Activated CD4-positive, alpha-beta T cell treated with anti-CD3 and anti-CD28 coated beads for 36 hours (primary cell): ENCODE measurements around the gene IYD. TPM values are rescaled to one million over a fixed set of nuclear protein-coding genes. Genes with fewer than 3 reads are reported as not detected.
"Not testable (repeated sequence)": the region's sequence is repeated elsewhere in the genome, so short reads cannot be mapped to it uniquely, and the experiment has no call there.

Experiments
- ATAC-seq: fragments of 200-7000 bp; cut with Tn5 transposase; one replicate; pipeline ENCODE4 v1.10.0; 2021; ENCODE audit warnings: mild to moderate bottlenecking, moderate library complexity
- CTCF ChIA-PET: fragments of 350-600 bp; sonication (Branson Sonifier 250); formaldehyde crosslinking; loops from one replicate; lab custom pipeline; 2021; ENCODE audit warnings: antibody characterized with exemption; lab: Charles Lee
- POLR2A ChIA-PET: fragments of 350-600 bp; sonication (Branson Sonifier 250); formaldehyde crosslinking; loops from one replicate; lab custom pipeline; 2021; ENCODE audit warnings: antibody characterized with exemption, inconsistent platforms; lab: Charles Lee
- DNase-seq: peaks from one replicate; pipeline ENCODE4 v3.0.0-alpha.2; 2020
- H3K27ac Mint-ChIP-seq: one replicate; pipeline ENCODE4 v1.8.0; 2021; ENCODE audit warnings: mixed read lengths
- H3K27me3 Mint-ChIP-seq: one replicate; pipeline ENCODE4 v1.8.0; 2021; ENCODE audit warnings: mixed read lengths
- H3K36me3 Mint-ChIP-seq: one replicate; pipeline ENCODE4 v1.8.0; 2021; ENCODE audit warnings: low read depth, mixed read lengths
- H3K4me1 Mint-ChIP-seq: one replicate; pipeline ENCODE4 v1.8.0; 2021; ENCODE audit warnings: mixed read lengths
- H3K4me3 Mint-ChIP-seq: one replicate; pipeline ENCODE4 v1.8.0; 2021; ENCODE audit warnings: mild to moderate bottlenecking, moderate library complexity, mixed read lengths
- H3K9me3 Mint-ChIP-seq: one replicate; pipeline ENCODE4 v1.8.0; 2021; ENCODE audit warnings: low read depth, mixed read lengths
- intact Hi-C, 2 experiments: fragments of 100-400 bp; cut with DNase I in 1 of 2; cut with micrococcal nuclease in 1 of 2; formaldehyde crosslinking; loops; one replicate each; pipeline versions ENCODE4 v1.14.2 to v1.15.1; 2022 to 2024; cut with DNase I, micrococcal nuclease
- total RNA-seq, 2 experiments: library from RNA; stranded (reverse); gene quantifications; one replicate each; pipeline ENCODE4 v1.2.3, GENCODE V29; 2021

The IYD gene
- total RNA-seq, 2 experiments from 2014 or later: not detected

DNA sequence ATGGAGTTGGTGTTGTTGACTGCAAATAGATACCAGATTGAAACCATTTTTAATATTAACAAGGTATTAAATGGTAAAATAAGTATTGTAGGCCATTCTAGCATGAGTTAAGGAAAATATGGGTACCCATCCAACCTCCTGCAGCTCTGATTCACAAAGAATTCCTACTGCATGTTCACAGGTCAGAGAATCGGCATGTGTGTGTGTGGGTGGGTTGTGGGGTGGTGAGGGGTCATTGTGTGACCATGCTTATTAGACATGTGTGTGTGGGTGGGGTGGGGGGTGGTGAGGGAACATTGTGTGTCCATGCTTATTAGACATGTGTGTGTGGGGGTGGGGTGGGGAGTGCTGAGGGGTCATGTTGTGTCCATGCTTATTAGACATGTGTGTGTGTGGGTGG, 3.2 kb downstream of the IYD start:
- ATAC-seq: no peak
- H3K4me1 Mint-ChIP-seq: no peaks in the 10 kb centered on the region
- no peak for DNase-seq
- CTCF ChIA-PET: interaction anchor here (1.0 to 1.2 kb wide), 2 partner anchors 22 to 23 kb away, joined by 3 read pairs; no protein-coding TSS in a partner anchor
- no peak overlapping the region for H3K4me3 Mint-ChIP-seq
- no peaks in the 10 kb centered on the region for H3K36me3 Mint-ChIP-seq
- intact Hi-C loops: no loop called here
- peaks cover 5% of the 10 kb centered on the region for H3K27me3 Mint-ChIP-seq
- no peaks in the 10 kb centered on the region for H3K9me3 Mint-ChIP-seq
- POLR2A ChIA-PET: no interaction called here
- no peak overlapping the region for H3K27ac Mint-ChIP-seq

DNA sequence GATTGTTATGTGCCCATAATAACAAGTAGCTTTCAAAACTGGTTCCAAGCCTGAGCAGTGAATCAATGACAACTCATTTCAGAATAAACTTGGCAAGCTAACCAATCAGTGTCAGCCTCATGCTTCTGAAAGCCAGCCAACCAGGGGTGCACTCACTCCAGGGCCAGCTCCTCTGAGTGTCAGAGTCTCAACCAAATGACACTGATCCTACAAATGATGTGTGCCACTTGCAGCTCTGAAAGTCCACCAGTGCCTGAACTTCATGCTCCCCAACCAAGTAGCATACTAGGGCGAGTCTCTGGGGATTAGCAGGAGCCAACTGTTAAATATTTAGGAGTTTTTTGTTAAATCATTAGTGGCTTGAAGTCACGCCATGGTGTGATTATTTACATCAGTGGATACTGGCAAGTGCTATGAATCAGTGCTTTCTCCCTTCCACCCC, 4.5 kb downstream of the IYD start:
- Mint-ChIP-seq H3K27me3 (peaks cover 5% of the 10 kb centered on the region), H3K9me3 (no peaks in the 10 kb centered on the region), H3K4me1 (no peaks in the 10 kb centered on the region), H3K27ac (no peak overlapping the region), H3K4me3 (no peak overlapping the region), H3K36me3 (no peaks in the 10 kb centered on the region)
- POLR2A ChIA-PET: no interaction called here
- CTCF ChIA-PET: interaction anchor here (0.7 to 0.9 kb wide), 3 partner anchors 22 to 293 kb away, joined by 3 read pairs; no protein-coding TSS in a partner anchor
- intact Hi-C loops: no loop called here
- ATAC-seq (peak; percentile 83), DNase-seq (peak; percentile 30)

DNA sequence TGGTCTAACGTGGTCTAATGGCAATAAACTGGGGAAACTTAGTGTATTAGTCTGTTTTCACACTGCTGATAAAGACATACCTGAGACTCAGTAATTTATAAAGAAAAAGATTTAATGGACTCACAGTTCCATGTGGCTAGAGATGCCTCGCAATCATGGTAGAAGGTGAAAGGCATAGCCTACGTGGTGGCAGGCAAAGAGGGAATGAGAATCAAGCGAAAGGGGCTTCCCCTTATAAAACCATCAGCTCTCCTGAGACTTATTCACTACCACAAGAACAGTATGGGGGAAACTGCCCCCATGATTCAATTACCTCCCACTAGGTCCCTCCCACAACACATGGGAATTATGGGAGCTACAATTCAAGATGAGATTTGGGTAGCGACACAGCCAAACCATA, 5.5 kb downstream of the IYD start:
- H3K9me3 Mint-ChIP-seq, H3K4me3 Mint-ChIP-seq, ATAC-seq, DNase-seq, H3K27ac Mint-ChIP-seq, CTCF ChIA-PET, H3K36me3 Mint-ChIP-seq, H3K4me1 Mint-ChIP-seq, intact Hi-C loops: not testable (repeated sequence)
- peaks cover 11% of the 10 kb centered on the region for H3K27me3 Mint-ChIP-seq
- POLR2A ChIA-PET: interaction anchor here (0.6 kb wide), 1 partner anchor 367 kb away, joined by 4 read pairs; no protein-coding TSS in a partner anchor

DNA sequence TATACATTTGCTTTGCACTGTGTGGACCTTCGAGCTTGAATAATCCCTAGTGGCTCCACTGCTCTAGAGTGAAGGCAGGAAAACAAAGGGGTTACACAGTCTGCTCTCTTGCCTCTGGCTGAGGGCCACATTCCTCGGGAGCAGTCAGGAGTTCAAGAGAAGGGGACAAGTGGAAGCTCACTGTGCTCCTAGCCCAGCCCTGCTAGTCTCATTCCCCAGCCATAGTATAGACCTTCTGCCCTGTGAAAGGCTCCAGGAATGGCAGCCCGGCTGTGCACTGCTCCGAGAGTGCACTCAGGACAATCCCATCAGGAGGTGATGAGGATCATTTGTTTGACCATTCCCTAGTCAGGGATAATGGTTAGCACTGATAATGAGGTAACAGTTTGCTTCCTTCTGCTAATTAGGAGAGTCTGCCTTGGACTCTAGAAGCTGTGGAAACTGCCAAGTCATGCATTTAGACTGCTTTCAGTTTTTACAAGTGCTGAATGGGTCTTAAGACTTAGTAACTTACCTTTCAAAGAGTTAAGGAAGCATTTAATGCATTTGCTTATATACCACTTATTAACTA, 8.5 kb downstream of the IYD start:
- Mint-ChIP-seq H3K27ac (no peak overlapping the region), H3K4me1 (no peaks in the 10 kb centered on the region), H3K4me3 (no peak overlapping the region), H3K36me3 (no peaks in the 10 kb centered on the region), H3K27me3 (peaks cover 21% of the 10 kb centered on the region), H3K9me3 (no peaks in the 10 kb centered on the region)
- intact Hi-C loops: no loop called here
- DNase-seq (no peak), ATAC-seq (no peak)
- ChIA-PET CTCF (interaction anchor here (0.6 to 0.8 kb wide), 2 partner anchors 8 to 18 kb away, joined by 3 read pairs; no protein-coding TSS in a partner anchor), POLR2A (no interaction called here)

DNA sequence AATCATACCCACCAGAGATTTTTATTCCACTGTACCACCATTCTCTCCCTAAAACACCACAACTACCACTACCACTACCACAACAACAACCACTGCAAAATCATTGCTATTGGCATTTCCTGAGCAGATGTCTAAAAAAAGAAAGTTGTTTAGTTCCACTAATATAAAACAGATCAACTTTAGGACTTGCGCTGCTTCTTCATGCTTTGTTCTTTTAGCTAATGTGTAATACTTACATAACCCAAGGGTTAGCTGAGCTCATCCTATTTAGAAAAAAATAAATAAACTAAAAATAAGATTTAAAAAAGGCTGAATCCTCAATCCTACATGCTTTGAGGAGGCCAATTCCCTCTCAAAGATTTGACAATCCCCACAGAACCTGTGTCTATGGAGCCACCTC, 11.4 kb downstream of the IYD start:
- intact Hi-C loops: no loop called here
- ChIA-PET CTCF (interaction anchor here (1.1 kb wide), 1 partner anchor 38 kb away, joined by 3 read pairs; no protein-coding TSS in a partner anchor), POLR2A (no interaction called here)
- Mint-ChIP-seq H3K9me3 (no peaks in the 10 kb centered on the region), H3K27ac (no peak overlapping the region), H3K4me1 (no peaks in the 10 kb centered on the region), H3K4me3 (no peak overlapping the region), H3K36me3 (no peaks in the 10 kb centered on the region), H3K27me3 (peaks cover 21% of the 10 kb centered on the region)
- DNase-seq: no peak
- ATAC-seq: no peak

DNA sequence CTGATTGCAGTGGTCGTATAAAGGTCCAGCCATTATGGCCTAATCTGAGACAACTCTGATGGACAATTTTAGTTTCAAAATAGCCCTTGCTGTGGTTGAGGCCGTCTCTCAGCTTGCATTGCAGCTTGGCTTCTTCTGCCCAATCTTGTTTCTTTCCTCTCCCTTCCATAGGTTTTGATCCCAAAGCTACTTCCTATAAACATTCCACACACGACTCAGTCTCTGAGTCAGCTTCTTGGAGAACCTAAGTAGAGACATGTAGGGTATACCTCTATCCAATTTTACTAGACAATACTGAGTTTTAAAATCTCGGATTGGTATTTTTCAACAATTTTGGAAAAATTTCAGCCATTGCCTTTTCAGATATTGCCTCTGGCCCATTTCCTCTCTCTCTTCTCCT, 13.4 kb downstream of the IYD start:
- CTCF ChIA-PET: interaction anchor here (0.7 kb wide), 1 partner anchor 125 kb away, joined by 6 read pairs; no protein-coding TSS in a partner anchor

DNA sequence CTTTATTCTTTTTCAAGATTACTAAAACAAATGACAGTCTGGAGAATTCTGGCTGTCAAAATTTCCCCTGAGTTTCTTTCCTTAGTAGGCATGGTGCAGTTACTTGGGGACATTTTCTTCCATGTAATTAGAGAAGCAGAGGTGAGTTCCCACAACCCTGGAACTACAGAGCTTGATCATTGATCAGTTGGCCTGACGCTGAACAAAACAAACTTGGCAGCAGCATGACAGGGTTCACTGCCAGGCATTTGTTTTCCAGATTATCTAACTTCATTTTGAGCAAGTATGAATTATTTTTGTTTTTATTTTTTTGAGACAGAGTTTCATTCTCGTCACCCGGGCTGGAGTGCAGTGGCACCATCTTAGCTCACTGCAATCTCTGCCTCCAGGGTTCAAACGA, 22.6 kb downstream of the IYD start:
- POLR2A ChIA-PET: no interaction called here
- intact Hi-C loops: no loop called here
- Mint-ChIP-seq H3K27ac (no peak overlapping the region), H3K4me1 (no peaks in the 10 kb centered on the region), H3K27me3 (peaks cover 13% of the 10 kb centered on the region), H3K9me3 (no peaks in the 10 kb centered on the region), H3K4me3 (no peak overlapping the region), H3K36me3 (no peaks in the 10 kb centered on the region)
- CTCF ChIA-PET: interaction anchor here (1.2 kb wide), 1 partner anchor 424 kb away, joined by 3 read pairs; no protein-coding TSS in a partner anchor
- DNase-seq: no peak
- no peak for ATAC-seq

More for the DNA sequence above, 13.4 kb downstream of the IYD start:
- DNase-seq (no peak), ATAC-seq (no peak)
- POLR2A ChIA-PET: no interaction called here
- Mint-ChIP-seq H3K4me3 (no peak overlapping the region), H3K4me1 (no peaks in the 10 kb centered on the region), H3K36me3 (no peaks in the 10 kb centered on the region), H3K27me3 (peaks cover 23% of the 10 kb centered on the region), H3K27ac (no peak overlapping the region), H3K9me3 (no peaks in the 10 kb centered on the region)
- intact Hi-C loops: no loop called here

DNA sequence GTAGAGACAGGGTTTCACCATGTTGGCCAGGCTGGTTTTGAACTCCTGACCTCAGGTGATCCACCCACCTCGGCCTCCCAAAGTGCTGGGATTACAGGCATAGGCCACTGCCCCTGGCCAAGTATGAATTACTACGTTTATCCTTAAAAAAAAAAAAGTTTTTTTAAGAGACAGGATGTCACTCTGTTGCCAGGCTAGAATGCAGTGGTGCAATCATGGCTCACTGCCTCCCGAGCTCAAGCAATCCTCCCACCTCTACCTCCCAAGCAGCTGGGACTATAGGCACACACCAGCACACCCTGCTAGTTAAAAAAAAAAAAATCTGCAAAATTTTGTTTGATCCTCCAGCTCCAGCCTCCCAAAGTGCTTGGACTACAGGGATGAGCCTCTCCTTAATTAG, 23.1 kb downstream of the IYD start:
- ChIA-PET CTCF (interaction anchor here (1.2 kb wide), 1 partner anchor 423 kb away, joined by 3 read pairs; no protein-coding TSS in a partner anchor), POLR2A (no interaction called here)
- intact Hi-C loops: no loop called here
- Mint-ChIP-seq H3K4me3 (no peak overlapping the region), H3K27ac (no peak overlapping the region), H3K4me1 (no peaks in the 10 kb centered on the region), H3K27me3 (peaks cover 12% of the 10 kb centered on the region), H3K9me3 (no peaks in the 10 kb centered on the region), H3K36me3 (no peaks in the 10 kb centered on the region)
- DNase-seq (no peak), ATAC-seq (no peak)

DNA sequence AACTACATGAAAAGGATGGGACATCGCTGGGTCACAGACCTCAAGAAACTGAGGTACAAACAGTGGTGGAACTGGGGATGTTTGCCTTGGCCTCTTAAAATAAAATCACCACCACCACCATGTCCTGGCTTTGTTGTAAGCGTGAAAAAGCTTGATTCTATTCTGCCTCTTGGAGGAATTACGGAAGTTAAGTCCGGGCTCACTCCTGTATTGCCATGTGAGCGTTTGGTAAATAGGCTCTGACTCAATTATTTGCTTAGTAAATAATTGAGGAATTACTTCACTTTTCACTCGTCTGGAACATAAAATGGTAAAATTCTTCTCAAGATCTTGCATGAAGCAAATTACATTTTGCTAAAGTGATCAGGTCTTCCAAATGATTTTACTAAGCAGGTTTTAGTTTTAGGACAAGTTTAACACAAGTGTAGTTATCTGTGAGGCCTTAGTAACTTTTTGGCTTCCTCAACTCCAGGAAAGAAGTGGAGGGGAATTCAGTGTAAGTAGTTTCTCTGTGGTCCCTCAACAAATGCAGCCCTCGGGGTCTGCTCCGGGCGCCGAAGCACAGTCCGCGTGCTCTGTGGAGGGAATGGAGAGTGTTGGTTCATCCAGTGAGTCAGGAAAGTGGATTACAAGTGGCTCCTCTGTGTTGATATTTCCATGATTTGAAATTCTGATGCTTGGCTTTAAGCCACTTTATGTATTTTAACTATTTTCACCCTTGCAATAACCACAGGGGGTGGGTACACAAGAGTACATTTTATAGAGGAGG, 23.8 kb downstream of the IYD start:
- POLR2A ChIA-PET: no interaction called here
- DNase-seq: no peak
- Mint-ChIP-seq H3K36me3 (no peaks in the 10 kb centered on the region), H3K27ac (no peak overlapping the region), H3K4me3 (no peak overlapping the region), H3K9me3 (no peaks in the 10 kb centered on the region), H3K4me1 (no peaks in the 10 kb centered on the region), H3K27me3 (peaks cover 10% of the 10 kb centered on the region)
- intact Hi-C loops: no loop called here
- CTCF ChIA-PET: interaction anchor here (0.5 to 3.8 kb wide), 5 partner anchors 8 to 322 kb away, joined by 3 to 56 read pairs (median 3); no protein-coding TSS in a partner anchor
- ATAC-seq: no peak

DNA sequence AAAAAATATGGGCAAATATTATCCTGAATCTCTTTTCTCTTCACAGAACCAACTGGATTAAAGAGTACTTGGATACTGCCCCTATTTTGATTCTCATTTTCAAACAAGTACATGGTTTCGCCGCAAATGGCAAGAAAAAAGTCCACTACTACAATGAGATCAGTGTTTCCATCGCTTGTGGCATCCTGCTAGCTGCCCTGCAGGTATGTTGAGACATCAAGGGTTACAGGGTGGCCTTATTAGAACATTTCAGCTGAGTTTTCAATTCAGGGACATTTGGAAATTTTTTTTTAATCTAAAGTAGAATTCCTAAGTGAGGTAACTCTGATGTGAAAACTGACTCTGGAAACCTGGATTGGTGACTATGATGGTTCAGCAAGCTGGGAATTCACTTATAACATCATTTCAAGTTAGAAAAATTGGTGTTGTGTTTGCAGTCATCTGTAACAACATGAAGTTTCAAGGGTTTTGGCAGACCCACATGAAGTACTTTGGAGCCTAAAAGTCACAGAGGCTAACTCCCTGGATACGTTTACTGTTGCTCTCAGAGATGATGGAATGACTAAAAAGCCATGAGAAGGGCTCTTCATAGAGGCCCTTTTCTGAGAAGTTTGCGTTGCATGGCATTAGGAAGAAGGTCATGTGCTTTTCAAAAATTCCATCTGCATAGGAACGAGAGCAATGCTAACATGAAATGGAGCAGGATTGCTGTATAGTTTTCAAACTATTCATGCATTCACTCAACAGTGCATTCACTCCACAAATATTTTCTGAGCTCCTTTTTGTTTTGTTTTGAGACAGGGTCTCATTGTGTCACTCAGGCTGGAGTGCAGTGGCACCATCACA, 25.5 kb downstream of the IYD start:
- Mint-ChIP-seq H3K36me3 (no peaks in the 10 kb centered on the region), H3K27me3 (peaks cover 8% of the 10 kb centered on the region), H3K4me3 (no peak overlapping the region), H3K4me1 (no peaks in the 10 kb centered on the region), H3K27ac (no peak overlapping the region), H3K9me3 (no peaks in the 10 kb centered on the region)
- ChIA-PET POLR2A (no interaction called here), CTCF (interaction anchor here (0.5 to 3.9 kb wide), 21 partner anchors 10 to 422 kb away, joined by 3 to 56 read pairs (median 3); no protein-coding TSS in a partner anchor)
- intact Hi-C loops: no loop called here
- ATAC-seq: no peak
- no peak for DNase-seq

DNA sequence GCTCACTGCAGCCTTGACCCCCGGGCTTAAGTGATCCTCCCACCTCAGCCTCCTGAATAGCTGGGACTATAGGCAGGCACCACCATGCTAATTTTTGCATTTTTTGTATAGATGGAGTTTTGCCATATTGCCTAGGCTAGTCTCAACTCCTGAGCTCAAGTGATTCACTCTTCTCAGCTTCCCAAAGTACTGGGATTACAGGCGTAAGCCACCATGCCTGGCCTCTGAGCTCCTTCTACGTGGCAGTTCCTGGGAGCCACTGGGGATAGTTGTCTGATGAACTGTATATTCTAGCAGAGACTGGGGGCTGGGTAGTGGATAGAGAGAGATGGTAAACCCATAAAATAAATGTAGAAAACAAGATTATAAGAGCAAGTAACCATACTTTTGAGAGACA, 26.1 kb downstream of the IYD start:
- no peak for DNase-seq
- Mint-ChIP-seq H3K27me3 (peaks cover 5% of the 10 kb centered on the region), H3K4me1 (no peaks in the 10 kb centered on the region), H3K4me3 (no peak overlapping the region), H3K36me3 (no peaks in the 10 kb centered on the region), H3K27ac (no peak overlapping the region), H3K9me3 (no peaks in the 10 kb centered on the region)
- CTCF ChIA-PET: interaction anchor here (0.6 to 3.9 kb wide), 34 partner anchors 9 to 617 kb away, joined by 3 to 56 read pairs (median 3); no protein-coding TSS in a partner anchor
- no peak for ATAC-seq
- intact Hi-C loops: loop anchor here (1.0 to 5.0 kb wide), 3 partner anchors 315 to 422 kb away; no protein-coding TSS in a partner anchor
- POLR2A ChIA-PET: no interaction called here
